Prostate gland (tissue), 2 donors: ENCODE data around the gene ITGB7. TPM values are rescaled to one million over a fixed set of nuclear protein-coding genes. Genes with fewer than 3 reads are reported as not detected.
A peak's percentile ranks its signal among the peaks of the same experiment; 100 is the strongest.

Source experiments
- DNase-seq: peaks from one replicate; pipeline ENCODE4 v3.0.0-alpha.2; 2019; ENCODE audit warnings: low spot score
- H3K27ac ChIP-seq, 2 donors: fragments of 200-600 bp; sonication (generic); 2 replicates each; pipeline ENCODE4 v1.5.1; 2017 to 2019
- H3K27me3 ChIP-seq: fragments of 200-600 bp; sonication (generic); replicated peaks from 2 replicates; pipeline ENCODE4 v1.5.1; 2019; ENCODE audit not compliant: insufficient read depth
- H3K36me3 ChIP-seq, 2 donors: fragments of 200-600 bp; sonication (generic); 1 replicate in 1 of 2; 2 replicates in 1 of 2; pipeline versions ENCODE4 v1.5.1 to v1.8.1; 2017 to 2019
- H3K4me1 ChIP-seq: fragments of 200-600 bp; sonication (generic); replicated peaks from 2 replicates; pipeline ENCODE4 v1.5.1; 2019
- H3K4me3 ChIP-seq, 2 donors: fragments of 200-600 bp; sonication (generic); 2 replicates each; pipeline ENCODE4 v1.5.1; 2017 to 2019
- H3K9me3 ChIP-seq: fragments of 200-600 bp; sonication (generic); 2 replicates; pipeline ENCODE4 v1.5.1; 2017
- CTCF ChIP-seq, 4 experiments: fragments of 200-600 bp in 2 of 4; fragments of 450-650 bp in 2 of 4; sonication (generic) in 2 of 4; IDR thresholded peaks; 1 replicate in 3 of 4; 2 replicates in 1 of 4; pipeline ENCODE4 v1.5.1; 2016 to 2019; ENCODE audit warnings: antibody characterized with exemption in 4 of 4, mild to moderate bottlenecking in 2 of 4, moderate library complexity in 2 of 4
- POLR2A ChIP-seq: fragments of 450-650 bp; IDR thresholded peaks from one replicate; pipeline ENCODE4 v1.6.1; 2016; ENCODE audit warnings: antibody characterized with exemption, mild to moderate bottlenecking
- POLR2AphosphoS5 ChIP-seq: sonication (generic); formaldehyde crosslinking; IDR thresholded peaks from one replicate; pipeline ENCODE4 v1.6.1; 2017; ENCODE audit warnings: antibody characterized with exemption
- WGBS: methylation state at CpG from one replicate; pipeline ENCODE4 v1.1.5; 2018; 5-methylcytosine and 5-hydroxymethylcytosine counted together
- intact Hi-C: fragments of 100-400 bp; cut with DNase I; formaldehyde crosslinking; loops from one replicate; pipeline ENCODE4 v1.14.2; 2022
- total RNA-seq, 2 donors: library from RNA; depleted of rRNA; stranded (reverse); fragments of >200 nt; gene quantifications; one replicate each; pipeline ENCODE4 v1.1.0, GENCODE V29; 2016

The ITGB7 gene, protein sequence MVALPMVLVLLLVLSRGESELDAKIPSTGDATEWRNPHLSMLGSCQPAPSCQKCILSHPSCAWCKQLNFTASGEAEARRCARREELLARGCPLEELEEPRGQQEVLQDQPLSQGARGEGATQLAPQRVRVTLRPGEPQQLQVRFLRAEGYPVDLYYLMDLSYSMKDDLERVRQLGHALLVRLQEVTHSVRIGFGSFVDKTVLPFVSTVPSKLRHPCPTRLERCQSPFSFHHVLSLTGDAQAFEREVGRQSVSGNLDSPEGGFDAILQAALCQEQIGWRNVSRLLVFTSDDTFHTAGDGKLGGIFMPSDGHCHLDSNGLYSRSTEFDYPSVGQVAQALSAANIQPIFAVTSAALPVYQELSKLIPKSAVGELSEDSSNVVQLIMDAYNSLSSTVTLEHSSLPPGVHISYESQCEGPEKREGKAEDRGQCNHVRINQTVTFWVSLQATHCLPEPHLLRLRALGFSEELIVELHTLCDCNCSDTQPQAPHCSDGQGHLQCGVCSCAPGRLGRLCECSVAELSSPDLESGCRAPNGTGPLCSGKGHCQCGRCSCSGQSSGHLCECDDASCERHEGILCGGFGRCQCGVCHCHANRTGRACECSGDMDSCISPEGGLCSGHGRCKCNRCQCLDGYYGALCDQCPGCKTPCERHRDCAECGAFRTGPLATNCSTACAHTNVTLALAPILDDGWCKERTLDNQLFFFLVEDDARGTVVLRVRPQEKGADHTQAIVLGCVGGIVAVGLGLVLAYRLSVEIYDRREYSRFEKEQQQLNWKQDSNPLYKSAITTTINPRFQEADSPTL
- total RNA-seq: 1 to 10 TPM; 1.2 to 1.7 TPM

DNA sequence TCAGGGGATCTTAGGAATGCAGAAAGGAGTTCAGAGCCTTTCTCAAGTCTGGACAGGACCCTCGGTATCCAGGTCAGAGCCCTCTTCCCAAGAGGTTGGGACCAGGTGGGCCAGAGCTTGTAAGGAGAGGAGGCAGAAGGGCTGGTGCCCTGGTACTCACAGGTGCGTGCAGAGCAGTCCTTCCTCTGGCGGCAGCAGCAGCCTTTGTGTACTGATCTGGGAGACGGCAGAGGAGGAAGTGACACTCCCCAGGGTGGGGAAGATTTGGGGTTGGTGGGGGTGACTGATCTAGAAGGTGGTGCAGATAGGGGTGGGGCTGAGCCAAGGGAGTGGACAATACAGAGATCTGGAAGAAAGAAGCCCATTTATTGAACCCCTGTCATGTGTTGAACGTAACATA lies at the start of gene ITGB7:
Gene ITGB7, minus strand, starts transcription at position 210 of the 400 bp plus-strand sequence. CDS start 6,808 bp downstream, outside the sequence.
- intact Hi-C loops: no loop called here
- Histone ChIP-seq H3K9me3 (no peaks in the 10 kb centered on the region), H3K4me1 (no peaks in the 10 kb centered on the region), H3K4me3 (no peak within 1 kb of the TSS), H3K27me3 (no peaks in the 10 kb centered on the region), H3K27ac (no peak within 1 kb of the TSS), H3K36me3 (peaks cover 0 to 9% of the 10 kb centered on the region in 2 donors)
- TF ChIP-seq POLR2A: no peak
- TF ChIP-seq CTCF (IDR thresholded peaks at IDR 0.05): no peak
- TF ChIP-seq POLR2AphosphoS5: no peak
- 36% methylated on average over 5 of the region's 5 CpGs for WGBS
- no peak for DNase-seq

GRCh38 chr12:53255996-53256395 lies 48.9 kb upstream of the ITGB7 start:
- no peak for TF ChIP-seq POLR2AphosphoS5
- intact Hi-C loops: no loop called here

DNA sequence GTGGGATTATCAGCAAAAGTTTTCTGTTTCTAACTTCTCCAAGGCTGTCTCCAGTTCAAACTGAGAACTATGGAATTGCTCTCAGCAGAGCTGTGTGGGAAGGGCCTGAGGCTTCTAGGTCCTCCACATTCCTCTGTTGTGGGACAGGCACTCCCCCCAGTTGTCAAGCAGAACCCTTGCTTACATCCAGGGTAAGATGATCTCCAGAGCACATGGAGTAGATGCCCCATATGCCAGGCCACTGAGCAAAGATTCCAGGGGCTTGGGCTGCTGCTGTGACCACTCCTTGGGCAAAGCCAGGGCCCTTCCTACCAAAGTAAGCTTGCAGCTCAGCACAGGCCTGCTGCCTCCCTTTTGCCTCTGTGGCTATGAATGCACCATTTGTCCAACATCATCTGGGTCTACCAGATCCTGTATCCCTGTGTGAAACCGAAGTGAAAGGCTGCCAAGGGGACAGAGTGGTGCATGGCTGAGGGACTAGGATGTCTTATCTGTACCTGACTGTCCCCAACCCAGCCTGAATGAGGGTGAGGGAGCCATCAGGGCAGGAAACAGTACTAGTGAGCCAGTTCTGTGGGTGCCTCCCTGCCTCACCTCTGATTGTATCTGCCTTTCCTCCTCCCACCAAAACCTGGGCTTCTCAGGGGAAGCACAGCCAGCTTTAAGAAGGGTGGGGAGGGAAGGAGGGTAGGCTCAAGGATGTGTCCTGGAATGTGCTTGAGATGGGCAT lies 47.9 kb upstream of the ITGB7 start:
- whole genome bisulfite sequencing: 88% methylated on average over 1 of the region's 1 CpG
- DNase-seq: no peak
- H3K4me1 ChIP-seq: peaks cover 24% of the 10 kb centered on the region
- intact Hi-C loops: loop anchor here (5.0 kb wide), 1 partner anchor 42 kb away; the partner anchor contains the start of genes MYG1 and PFDN5
- H3K27ac ChIP-seq: no peak overlapping the region
- H3K27me3 ChIP-seq: no peaks in the 10 kb centered on the region
- TF ChIP-seq POLR2AphosphoS5 (no peak), POLR2A (no peak), CTCF (IDR thresholded peaks at IDR 0.05) (no peak)
- H3K36me3 ChIP-seq: peaks cover 0 to 5% of the 10 kb centered on the region in 2 donors
- H3K9me3 ChIP-seq: no peaks in the 10 kb centered on the region
- no peak overlapping the region for H3K4me3 ChIP-seq

More at GRCh38 chr12:53255996-53256395, 48.9 kb upstream of the ITGB7 start:
- WGBS: 81% methylated on average over 3 of the region's 3 CpGs
- no peak overlapping the region for H3K4me3 ChIP-seq
- H3K27ac ChIP-seq: no peak overlapping the region
- no peaks in the 10 kb centered on the region for H3K27me3 ChIP-seq
- H3K4me1 ChIP-seq: peaks cover 18% of the 10 kb centered on the region
- DNase-seq: no peak
- H3K9me3 ChIP-seq: no peaks in the 10 kb centered on the region
- peaks cover 0 to 5% of the 10 kb centered on the region in 2 donors for H3K36me3 ChIP-seq

DNA sequence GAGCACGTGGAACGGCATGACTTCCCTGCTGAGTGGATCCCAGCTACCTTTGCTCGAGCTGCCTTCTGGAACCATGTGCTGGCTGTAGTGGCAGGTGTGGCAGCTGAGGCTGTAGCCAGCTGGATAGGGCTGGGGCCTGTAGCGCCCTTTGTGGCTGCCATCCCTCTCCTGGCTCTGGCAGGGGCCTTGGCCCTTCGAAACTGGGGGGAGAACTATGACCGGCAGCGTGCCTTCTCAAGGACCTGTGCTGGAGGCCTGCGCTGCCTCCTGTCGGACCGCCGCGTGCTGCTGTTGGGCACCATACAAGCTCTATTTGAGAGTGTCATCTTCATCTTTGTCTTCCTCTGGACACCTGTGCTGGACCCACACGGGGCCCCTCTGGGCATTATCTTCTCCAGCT lies 46.2 kb upstream of the ITGB7 start:
- DNase-seq: no peak
- peaks cover 24% of the 10 kb centered on the region for H3K4me1 ChIP-seq
- intact Hi-C loops: loop anchor here (5.0 kb wide), 1 partner anchor 44 kb away; the partner anchor contains the start of genes MYG1 and PFDN5
- peak overlapping the region in 1 of 2 donors; percentile 96 for H3K27ac ChIP-seq
- H3K9me3 ChIP-seq: no peaks in the 10 kb centered on the region
- peaks cover 0 to 5% of the 10 kb centered on the region in 2 donors for H3K36me3 ChIP-seq
- WGBS: 90% methylated on average over 13 of the region's 13 CpGs
- no peak for TF ChIP-seq POLR2AphosphoS5
- H3K4me3 ChIP-seq: peak overlapping the region in 1 of 2 donors; percentile 87
- no peaks in the 10 kb centered on the region for H3K27me3 ChIP-seq

GRCh38 chr12:53252349-53252916 lies 45.4 kb upstream of the ITGB7 start:
- Histone ChIP-seq H3K27me3 (no peaks in the 10 kb centered on the region), H3K27ac (peak overlapping the region; percentile 85 to 96), H3K36me3 (peaks cover 0 to 5% of the 10 kb centered on the region in 2 donors), H3K4me3 (peak overlapping the region; percentile 81 to 87), H3K4me1 (peaks cover 24% of the 10 kb centered on the region), H3K9me3 (no peaks in the 10 kb centered on the region)
- DNase-seq: peak; percentile 87
- WGBS: 3% methylated on average over 19 of the region's 19 CpGs
- TF ChIP-seq POLR2AphosphoS5 (peak; percentile 73), POLR2A (no peak)
- intact Hi-C loops: loop anchor here (5.0 kb wide), 1 partner anchor 45 kb away; the partner anchor contains the start of genes MYG1 and PFDN5
